ENCODE data around the gene E2F8.

DNA sequence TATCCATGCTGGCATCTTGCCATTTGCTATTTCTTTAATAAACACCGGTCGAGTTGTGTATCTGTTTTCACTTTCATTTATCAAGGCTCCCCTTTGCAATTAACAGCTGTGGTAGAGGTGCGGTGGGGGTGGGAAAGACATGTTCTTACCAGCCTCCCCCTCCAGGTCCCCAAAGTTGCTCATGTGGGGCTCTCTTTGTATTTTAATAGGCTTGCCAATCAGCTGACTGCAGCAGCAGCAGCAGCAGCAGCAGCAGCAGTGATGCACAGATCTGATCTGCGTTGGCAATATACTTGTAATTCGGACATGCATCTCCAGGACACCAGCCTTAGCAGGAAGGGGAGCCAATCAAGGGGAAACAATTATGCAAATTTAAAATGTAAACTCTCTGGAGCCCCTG is 40.3 kb upstream of the E2F8 start:
- TF ChIP-seq, protein P1, sequence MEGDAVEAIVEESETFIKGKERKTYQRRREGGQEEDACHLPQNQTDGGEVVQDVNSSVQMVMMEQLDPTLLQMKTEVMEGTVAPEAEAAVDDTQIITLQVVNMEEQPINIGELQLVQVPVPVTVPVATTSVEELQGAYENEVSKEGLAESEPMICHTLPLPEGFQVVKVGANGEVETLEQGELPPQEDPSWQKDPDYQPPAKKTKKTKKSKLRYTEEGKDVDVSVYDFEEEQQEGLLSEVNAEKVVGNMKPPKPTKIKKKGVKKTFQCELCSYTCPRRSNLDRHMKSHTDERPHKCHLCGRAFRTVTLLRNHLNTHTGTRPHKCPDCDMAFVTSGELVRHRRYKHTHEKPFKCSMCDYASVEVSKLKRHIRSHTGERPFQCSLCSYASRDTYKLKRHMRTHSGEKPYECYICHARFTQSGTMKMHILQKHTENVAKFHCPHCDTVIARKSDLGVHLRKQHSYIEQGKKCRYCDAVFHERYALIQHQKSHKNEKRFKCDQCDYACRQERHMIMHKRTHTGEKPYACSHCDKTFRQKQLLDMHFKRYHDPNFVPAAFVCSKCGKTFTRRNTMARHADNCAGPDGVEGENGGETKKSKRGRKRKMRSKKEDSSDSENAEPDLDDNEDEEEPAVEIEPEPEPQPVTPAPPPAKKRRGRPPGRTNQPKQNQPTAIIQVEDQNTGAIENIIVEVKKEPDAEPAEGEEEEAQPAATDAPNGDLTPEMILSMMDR (IDR thresholded peaks at IDR 0.05; ENCODE audit: borderline replicate concordance, extremely low read depth, low read length, poor library complexity, severe bottlenecking) = no peak
- no peak for TF ChIP-seq EZH2 (IDR thresholded peaks at IDR 0.05; ENCODE audit: borderline replicate concordance, low read depth, low read length, severe bottlenecking)
